ENCODE data around the gene TMEM94. TPM values are rescaled to one million over a fixed set of nuclear protein-coding genes. Genes with fewer than 3 reads are reported as not detected.

TMEM94 gene
- total and polyA plus RNA-seq, 2 of the 4 experiments (the other 2 are of a cell fraction), result 8.4 to 64.7 TPM

DNA sequence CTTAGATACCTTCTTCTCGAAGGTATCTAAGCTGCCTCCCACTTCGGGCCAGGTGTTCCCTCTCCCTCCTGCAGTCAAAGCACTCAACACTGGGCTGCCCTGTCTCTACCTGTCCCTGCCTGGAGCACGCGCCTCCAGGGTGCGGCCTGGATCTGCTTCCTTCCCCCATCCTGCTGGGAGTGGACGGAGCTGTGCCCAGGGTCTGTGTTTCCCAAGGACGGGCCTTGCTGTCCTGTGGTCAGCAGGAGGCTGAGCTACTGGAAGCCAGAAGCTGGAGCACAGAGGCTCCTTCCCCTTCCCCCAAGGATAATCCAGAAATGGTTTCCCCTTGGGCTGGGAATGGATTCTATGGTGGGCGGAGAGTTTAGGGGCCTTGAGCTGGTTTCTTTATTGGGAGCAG lies 85.8 kb downstream of the TMEM94 start:
- H4K91ac ChIP-seq (ENCODE audit: insufficient read depth, low read depth, low read length), result no peak overlapping the region
- H3K4me2 ChIP-seq (ENCODE audit: low read depth, low read length), result no peak overlapping the region
- H3K18ac ChIP-seq (ENCODE audit: low read depth, low read length), result no peak overlapping the region
- DNase-seq (no peak), ATAC-seq (ENCODE audit: low read depth) (no peak)
- no peak overlapping the region for H4K5ac ChIP-seq (ENCODE audit: low read depth, low read length)
- CTCF ChIA-PET, result no interaction called here
- H3K27me3 ChIP-seq (ENCODE audit: control insufficient read depth, insufficient read depth, low read length), result peaks cover 67% of the 10 kb centered on the region
- dilution Hi-C loops (cut with HindIII; ENCODE audit: low sequenced_read_pairs, unreplicated experiment) (no loop called here), intact Hi-C loops (cut with micrococcal nuclease) (no loop called here), in situ Hi-C loops (cut with MboI; ENCODE audit: low sequenced_read_pairs) (no loop called here)
- no peaks in the 10 kb centered on the region for H3K9me1 ChIP-seq (ENCODE audit: insufficient read depth, low read length)
- WGBS, 2 experiments (ENCODE audit: extremely low coverage in 2 of 2, insufficient read length in 1 of 2), result 86% methylated on average over 2 of the region's 8 CpGs; no CpG with 5 or more reads in 1 of the 2 experiments
- H3K4me3 ChIP-seq (ENCODE audit: insufficient read depth, low read depth, low read length), result no peak overlapping the region
- H4K8ac ChIP-seq (ENCODE audit: low read depth in 2 of 2, low read length in 2 of 2), result no peak overlapping the region
- H3K4ac ChIP-seq (ENCODE audit: low read depth, low read length), result no peak overlapping the region
- H2BK5ac ChIP-seq (ENCODE audit: low read depth, low read length, poor library complexity, severe bottlenecking), result no peak overlapping the region
- no peaks in the 10 kb centered on the region for H3K36me3 ChIP-seq (ENCODE audit: control insufficient read depth, insufficient read depth, low read length)
- no peak overlapping the region for H2AK9ac ChIP-seq (replicated peaks; ENCODE audit: low read depth, low read length, poor library complexity)
- no TSS peak for BruUV-seq (replicated peaks)
- H2BK15ac ChIP-seq (ENCODE audit: low read depth, low read length), result no peak overlapping the region
- H3K79me1 ChIP-seq (ENCODE audit: low read depth in 1 of 2, low read length in 2 of 2), result no peaks in the 10 kb centered on the region
- H2AFZ ChIP-seq (replicated peaks; ENCODE audit: low read length, poor library complexity), result no peak overlapping the region
- no peaks in the 10 kb centered on the region for H4K20me1 ChIP-seq (ENCODE audit: insufficient read depth, low read length)
- no peak overlapping the region for H3K56ac ChIP-seq (ENCODE audit: extremely low read depth, insufficient read depth, low read length)
- TF ChIP-seq BHLHE40 (IDR thresholded peaks at IDR 0.05; ENCODE audit: low read depth, low read length), result no peak
- TF ChIP-seq, protein P1, sequence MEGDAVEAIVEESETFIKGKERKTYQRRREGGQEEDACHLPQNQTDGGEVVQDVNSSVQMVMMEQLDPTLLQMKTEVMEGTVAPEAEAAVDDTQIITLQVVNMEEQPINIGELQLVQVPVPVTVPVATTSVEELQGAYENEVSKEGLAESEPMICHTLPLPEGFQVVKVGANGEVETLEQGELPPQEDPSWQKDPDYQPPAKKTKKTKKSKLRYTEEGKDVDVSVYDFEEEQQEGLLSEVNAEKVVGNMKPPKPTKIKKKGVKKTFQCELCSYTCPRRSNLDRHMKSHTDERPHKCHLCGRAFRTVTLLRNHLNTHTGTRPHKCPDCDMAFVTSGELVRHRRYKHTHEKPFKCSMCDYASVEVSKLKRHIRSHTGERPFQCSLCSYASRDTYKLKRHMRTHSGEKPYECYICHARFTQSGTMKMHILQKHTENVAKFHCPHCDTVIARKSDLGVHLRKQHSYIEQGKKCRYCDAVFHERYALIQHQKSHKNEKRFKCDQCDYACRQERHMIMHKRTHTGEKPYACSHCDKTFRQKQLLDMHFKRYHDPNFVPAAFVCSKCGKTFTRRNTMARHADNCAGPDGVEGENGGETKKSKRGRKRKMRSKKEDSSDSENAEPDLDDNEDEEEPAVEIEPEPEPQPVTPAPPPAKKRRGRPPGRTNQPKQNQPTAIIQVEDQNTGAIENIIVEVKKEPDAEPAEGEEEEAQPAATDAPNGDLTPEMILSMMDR (conservative IDR thresholded peaks at IDR 0.05; ENCODE audit: low read depth, low read length), result no peak
- H2AK5ac ChIP-seq (ENCODE audit: low read depth, low read length), result no peak overlapping the region
- H3K4me1 ChIP-seq (ENCODE audit: control insufficient read depth, insufficient read depth, low read length), result no peaks in the 10 kb centered on the region
- no peak overlapping the region for H3K23ac ChIP-seq (ENCODE audit: low read depth, low read length)
- H3K9me3 ChIP-seq (ENCODE audit: control insufficient read depth, insufficient read depth, low read length), result no peaks in the 10 kb centered on the region
- no peak overlapping the region for H3K9ac ChIP-seq (ENCODE audit: low read depth, low read length)
- H3K14ac ChIP-seq (replicated peaks; ENCODE audit: low read depth, low read length), result no peak overlapping the region
- H3K27ac ChIP-seq (ENCODE audit: insufficient read depth, low read length), result no peak overlapping the region
- H2BK20ac ChIP-seq (ENCODE audit: low read depth, low read length), result no peak overlapping the region
- POLR2A ChIA-PET (ENCODE audit: unreplicated experiment), result no interaction called here
- H2BK120ac ChIP-seq (ENCODE audit: low read depth, low read length), result no peak overlapping the region

Data from IMR-90 (cell line).